K562 (cell line): Measurements from ENCODE around the gene STXBP5L.

Experiments used
- MTA3 ChIP-seq: fragments of 450-650 bp; formaldehyde crosslinking; IDR thresholded peaks from 2 replicates; pipeline ENCODE4 v1.6.1; 2017; ENCODE audit warnings: mild to moderate bottlenecking, borderline replicate concordance
- ZBTB7A ChIP-seq: IDR thresholded peaks from 2 replicates; pipeline ENCODE4 v1.6.1; 2011; ENCODE audit warnings: low read depth, mild to moderate bottlenecking, low read length, moderate library complexity, borderline replicate concordance; ENCODE audit not compliant: control insufficient read depth

GRCh38 chr3:121175083-121175482, 267.1 kb downstream of the STXBP5L start:
- TF ChIP-seq MTA3 (no peak), ZBTB7A (no peak)
